ENCODE results near the gene ZBED4.

Gene ZBED4

GRCh38 chr22:49853981-49854831 lies 562 bp downstream of the ZBED4 start:
- in situ Hi-C loops (cut with HindIII; ENCODE audit: low sequenced_read_pairs), result no loop called here

DNA sequence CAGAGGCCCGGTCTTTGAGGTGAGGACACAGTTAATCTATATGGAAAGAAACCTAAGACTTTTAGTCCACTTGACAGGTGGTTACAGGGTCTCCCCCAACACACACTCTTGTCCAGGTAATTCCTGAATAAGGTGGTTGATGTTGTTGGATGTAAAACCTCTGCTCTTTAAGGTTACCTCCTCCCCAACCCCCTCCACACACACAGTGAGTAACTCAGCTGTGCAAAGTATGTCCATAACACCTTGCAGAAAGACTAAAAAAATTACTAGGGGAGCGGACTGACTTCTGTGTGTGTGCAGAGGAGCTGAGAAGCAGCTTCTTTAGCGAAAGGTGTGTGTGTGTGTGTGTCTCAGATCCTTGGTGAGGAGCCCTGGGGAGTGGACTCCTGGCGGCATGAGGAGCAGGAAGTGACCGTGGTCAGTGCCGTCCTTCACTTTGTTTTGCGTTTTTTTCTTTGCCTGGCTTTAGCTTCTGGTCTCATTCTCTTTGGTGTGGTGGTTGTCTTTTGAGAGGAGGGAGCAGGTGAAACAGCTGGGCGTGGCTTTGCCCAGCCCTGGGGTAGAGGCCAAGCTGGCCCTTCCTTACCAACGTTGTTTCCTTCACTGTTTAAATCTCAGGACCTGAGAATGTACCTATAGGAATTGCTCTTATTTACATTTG lies 1.7 kb downstream of the ZBED4 start:
- in situ Hi-C loops (cut with HindIII; ENCODE audit: low sequenced_read_pairs), result no loop called here

DNA sequence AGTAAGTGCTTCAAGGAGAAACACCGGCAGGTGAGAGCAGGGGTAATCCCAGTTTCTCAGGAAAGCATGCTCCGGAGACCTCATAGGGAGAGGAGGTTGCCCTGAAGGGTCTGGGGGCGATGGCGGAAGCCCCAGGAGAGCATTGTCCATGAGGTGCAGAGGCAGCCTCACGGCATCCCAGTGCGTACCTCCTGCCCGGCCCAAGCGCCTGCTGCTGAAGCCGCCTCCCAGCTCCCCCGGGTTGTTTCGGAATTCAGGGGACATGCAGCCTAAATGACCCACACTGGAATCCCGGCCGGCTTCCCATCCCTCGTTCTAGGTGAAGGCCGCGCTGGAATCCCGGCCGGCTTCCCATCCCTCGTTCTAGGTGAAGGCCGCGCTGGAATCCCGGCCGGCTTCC lies 2.7 kb downstream of the ZBED4 start:
- in situ Hi-C loops (cut with HindIII; ENCODE audit: low sequenced_read_pairs), result no loop called here

DNA sequence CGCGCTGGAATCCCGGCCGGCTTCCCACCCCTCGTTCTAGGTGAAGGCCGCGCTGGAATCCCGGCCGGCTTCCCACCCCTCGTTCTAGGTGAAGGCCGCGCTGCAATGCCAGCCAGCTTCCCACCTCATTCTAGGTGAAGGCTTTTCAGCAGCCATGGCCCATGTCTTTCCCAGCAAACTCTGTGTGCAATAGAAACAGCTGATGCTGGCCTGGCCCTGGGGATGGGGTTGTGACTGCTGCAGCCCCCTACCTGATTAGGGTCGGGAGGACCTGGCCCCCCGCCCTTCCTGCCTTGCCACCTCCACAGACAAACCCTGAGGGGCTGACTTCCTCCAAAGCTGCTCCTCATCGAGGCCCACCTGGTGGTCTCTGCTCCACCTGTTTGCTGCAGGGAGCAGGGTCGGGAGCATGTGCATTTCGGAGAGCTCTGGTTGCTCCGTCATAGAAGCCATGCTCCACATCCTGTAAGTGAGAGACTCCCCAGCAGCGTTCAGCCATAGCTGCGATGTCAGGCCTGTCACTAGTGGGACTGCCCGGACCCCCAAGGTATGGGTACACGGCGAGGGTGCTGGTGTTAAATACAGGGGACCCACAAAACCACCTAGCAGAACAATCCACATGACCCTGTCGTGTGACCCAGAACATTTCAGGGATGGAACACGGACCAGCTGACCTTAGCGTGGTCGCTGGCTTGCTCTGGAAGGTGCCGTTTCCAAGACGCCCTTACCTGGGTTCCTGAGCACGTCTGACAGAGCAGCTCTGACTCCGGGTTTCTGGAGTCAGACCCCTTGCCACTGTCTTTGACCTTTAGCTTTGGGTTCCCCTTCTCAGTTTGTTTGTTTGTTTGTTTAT lies 3.3 kb downstream of the ZBED4 start:
- in situ Hi-C loops (cut with HindIII; ENCODE audit: low sequenced_read_pairs), result no loop called here

GRCh38 chr22:49858827-49859226 lies 5.2 kb downstream of the ZBED4 start:
- in situ Hi-C loops (cut with HindIII; ENCODE audit: low sequenced_read_pairs), result no loop called here

DNA sequence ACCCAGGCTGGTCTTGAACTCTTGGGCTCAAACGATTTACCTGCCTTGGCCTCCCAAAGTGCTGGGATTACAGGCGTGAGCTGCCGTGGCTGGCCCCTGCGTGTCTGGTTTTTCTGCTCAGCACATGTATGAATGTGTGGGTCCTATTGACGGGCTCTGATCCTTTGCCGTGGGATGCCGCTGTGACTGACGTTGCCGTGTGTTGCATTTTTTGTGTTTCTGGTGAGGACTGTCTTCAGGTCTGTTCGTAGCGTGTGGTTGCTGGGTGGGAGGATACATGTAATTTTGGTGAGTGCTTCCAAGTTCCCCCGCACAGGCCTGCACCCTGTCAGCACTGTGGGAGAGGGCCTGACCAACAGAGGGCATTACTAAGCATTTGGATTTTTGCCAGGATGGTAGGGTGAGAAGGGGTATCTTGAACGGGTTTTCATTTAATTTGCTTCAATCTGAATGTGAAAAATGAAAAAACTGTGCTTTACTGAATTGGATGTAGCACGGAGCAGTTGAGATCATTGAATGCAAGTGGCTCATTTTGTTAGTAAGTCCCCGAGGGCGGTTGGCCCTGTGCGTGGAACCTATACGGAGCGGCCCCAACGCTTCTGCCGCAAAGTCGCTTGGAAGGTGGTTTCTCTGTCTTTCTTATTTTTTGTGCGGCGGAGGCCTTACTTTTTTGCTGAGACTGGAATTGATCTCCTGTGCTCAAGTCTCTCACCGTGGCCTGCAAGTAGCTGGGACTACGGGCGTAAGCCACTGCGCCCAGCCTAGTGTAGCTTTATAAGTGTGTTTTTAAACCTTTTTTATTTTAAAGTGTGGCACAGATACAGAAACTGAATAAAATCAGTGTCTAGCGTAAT lies 8.2 kb downstream of the ZBED4 start:
- in situ Hi-C loops (cut with HindIII; ENCODE audit: low sequenced_read_pairs), result no loop called here

- in situ Hi-C loops (cut with HindIII; ENCODE audit: low sequenced_read_pairs), result no loop called here
Measured at GRCh38 chr22:49862496-49862776, 8.8 kb downstream of the ZBED4 start.

DNA sequence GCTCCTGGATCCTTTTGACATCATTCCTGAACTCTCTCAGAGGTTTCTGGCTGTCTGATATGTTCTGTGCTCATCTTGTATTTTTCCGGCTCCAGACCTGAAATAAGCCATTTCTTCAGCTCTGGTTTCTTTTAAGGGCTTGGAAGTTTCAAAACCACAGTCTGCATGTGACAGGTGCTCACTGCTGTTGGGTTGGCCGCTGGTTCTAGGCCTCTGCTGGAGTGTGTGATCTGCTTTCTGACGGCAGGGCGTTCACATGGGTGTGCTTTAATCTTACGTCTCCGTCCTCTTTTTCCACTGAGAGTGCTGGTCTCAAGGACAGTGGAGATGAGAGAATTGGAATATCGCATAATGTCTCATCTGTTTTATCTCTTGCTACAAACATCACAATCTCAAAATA lies 10.3 kb downstream of the ZBED4 start:
- in situ Hi-C loops (cut with HindIII; ENCODE audit: low sequenced_read_pairs), result no loop called here

DNA sequence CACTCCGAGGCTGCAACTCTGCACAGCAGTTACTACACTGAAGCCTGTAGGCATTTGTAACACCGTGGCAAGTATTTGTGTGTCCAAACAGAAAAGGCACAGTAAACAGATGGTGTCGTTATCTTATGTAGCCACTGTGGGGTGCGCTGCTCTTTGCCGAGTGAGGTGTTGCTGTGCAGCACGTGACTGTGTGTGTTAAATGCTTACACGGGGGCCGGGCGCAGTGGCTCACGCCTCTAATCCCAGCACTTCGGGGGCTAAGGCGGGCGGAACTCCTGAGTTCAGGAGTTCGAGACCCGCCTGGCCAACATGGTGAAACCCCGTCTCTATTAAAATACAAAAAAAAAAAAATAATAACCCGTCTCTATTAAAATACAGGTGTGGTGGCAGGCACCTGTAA lies 11.5 kb downstream of the ZBED4 start:
- in situ Hi-C loops (cut with HindIII; ENCODE audit: low sequenced_read_pairs), result no loop called here

DNA sequence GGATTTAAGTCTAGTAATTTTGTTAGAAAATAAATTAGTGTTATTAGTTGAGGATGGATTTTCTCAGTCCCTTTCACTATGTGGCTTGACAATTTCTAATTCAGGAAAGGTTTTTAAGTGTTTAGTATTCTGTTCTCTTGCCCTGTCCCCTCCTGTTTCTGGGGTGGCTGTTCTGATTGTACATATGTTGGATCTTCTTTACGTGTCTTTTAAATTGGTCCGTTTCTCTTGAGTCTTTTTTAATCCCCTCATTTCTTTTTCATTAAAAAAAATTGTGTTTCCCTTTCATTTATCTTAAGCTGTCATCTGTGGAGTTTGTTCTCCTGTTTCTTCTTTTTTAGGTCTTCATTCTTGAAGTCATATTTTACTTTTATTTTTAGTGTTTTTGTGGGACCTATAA lies 12.5 kb downstream of the ZBED4 start:
- in situ Hi-C loops (cut with HindIII; ENCODE audit: low sequenced_read_pairs), result no loop called here

DNA sequence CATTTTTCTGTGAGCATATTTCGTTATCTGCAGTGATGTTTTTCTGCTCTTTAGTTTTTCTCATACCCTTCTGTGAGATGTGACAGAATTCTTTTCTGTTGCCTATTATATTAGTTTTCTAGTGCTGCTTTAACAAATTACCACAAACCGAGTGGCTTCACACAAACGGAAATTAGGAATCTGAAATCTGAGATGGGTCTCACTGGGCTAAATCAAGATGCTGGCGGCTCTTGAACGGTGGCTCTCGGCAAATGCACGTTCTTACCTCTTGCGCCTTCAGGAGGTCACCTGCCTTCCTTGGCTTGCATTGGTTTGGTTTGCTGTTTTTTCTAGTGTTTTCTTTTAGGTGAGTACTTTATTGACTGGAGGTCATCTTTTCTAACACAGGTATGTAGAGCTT lies 13.0 kb downstream of the ZBED4 start:
- in situ Hi-C loops (cut with HindIII; ENCODE audit: low sequenced_read_pairs), result no loop called here

GRCh38 chr22:49867303-49868265 lies 13.9 kb downstream of the ZBED4 start:
- in situ Hi-C loops (cut with HindIII; ENCODE audit: low sequenced_read_pairs), result no loop called here

DNA sequence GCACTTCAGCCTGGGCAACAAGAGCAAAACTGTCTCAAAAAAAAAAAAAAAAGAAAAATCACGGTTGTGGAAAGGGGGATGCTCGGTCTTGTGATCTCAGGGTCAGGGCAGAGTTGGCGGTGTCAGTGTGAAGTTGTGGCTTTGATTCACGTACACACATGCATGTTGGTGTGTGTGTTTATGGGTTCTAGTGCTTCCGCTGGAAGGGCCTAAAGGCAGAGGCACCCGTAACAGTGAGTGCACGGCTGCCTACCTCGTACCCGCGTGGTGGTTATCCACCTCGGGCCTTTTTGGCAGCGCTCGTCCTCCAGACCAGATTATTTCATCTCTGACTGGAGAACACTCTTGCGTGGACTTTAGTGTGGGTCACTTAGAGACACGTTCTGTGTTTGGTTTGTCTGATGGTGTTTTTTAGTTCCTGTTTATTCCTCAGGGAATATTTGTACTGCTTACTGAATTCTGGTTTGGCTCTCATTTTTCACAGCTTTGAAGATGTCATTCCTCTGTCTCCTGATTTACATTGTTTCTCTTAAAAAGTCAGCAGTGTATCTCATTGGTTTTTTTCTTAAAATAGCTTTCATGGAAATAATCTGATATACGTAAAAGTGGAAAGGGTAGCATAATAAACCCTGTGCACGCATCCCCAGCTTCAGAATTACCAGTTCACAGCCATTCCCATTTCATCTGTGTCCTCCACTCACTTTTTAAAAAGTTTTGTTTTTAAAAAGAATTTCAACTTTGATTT lies 15.6 kb downstream of the ZBED4 start:
- in situ Hi-C loops (cut with HindIII; ENCODE audit: low sequenced_read_pairs), result no loop called here

DNA sequence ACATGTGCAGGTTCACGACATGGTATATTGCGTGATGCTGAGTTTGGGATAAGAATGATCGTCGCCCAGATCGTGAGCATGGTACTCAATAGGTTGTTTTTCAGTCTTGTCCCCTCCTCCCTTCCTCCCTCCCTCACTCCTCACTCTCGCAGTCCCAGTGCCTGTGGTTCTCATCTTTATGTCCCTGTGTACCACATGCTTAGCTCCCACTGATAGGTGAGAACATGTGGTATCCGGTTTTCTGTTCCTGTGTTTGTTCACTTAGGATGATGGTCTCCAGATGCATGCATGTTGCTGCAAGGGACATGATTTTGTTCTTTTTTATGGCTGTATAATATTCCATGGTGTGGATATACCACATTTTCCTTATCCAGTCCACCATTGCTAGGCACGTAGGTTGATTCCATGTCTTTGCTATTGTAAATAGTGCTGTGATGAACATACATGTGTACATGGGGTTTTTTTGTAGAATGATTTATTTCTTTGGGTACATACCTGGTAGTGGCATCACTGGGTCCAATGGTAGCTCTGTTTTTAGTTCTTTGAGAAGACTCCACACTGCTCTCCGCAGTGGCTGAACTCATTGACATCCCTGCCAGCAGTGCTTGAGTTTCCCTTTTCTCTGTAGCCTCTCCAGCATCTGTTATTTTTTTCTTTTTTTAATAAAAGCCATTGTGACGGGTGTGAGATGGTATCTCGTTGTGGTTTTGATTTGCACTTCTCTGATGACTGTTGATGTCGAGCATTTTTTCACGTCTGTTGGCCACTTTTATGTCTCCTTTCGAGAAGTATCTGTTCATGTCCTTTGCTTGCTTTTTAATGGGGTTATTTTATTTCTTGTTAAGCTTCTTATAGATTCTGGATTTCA lies 16.4 kb downstream of the ZBED4 start:
- in situ Hi-C loops (cut with HindIII; ENCODE audit: low sequenced_read_pairs), result loop anchor here (5.0 kb wide), 2 partner anchors 52 to 73 kb away; no protein-coding TSS in a partner anchor

DNA sequence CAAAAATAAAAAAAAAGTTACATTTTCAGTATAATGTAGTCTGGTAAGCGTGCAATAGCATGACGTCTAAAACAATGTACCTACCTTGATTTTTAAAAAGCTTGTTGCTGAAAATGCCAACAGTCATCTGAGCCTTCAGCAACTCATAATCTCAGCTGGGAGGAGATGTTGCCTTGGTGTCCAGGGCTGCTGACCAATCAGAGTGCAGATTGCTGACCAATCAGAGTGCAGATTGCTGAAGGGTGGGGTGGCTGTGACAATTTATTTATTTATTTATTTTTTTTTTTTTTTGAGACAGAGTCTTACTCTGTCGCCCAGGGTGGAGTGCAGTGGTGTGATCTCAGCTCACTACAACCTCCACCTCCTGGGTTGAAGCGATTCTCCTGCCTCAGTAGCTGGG lies 17.8 kb downstream of the ZBED4 start:
- in situ Hi-C loops (cut with HindIII; ENCODE audit: low sequenced_read_pairs), result loop anchor here (5.0 kb wide), 2 partner anchors 51 to 74 kb away; no protein-coding TSS in a partner anchor

GRCh38 chr22:49872347-49872746 lies 18.7 kb downstream of the ZBED4 start:
- in situ Hi-C loops (cut with HindIII; ENCODE audit: low sequenced_read_pairs), result loop anchor here (5.0 kb wide), 2 partner anchors 50 to 75 kb away; no protein-coding TSS in a partner anchor

GRCh38 chr22:49873228-49873940 lies 19.7 kb downstream of the ZBED4 start:
- in situ Hi-C loops (cut with HindIII; ENCODE audit: low sequenced_read_pairs), result loop anchor here (5.0 kb wide), 2 partner anchors 49 to 76 kb away; no protein-coding TSS in a partner anchor
